Fibroblast of lung (primary cell): ENCODE results near the gene ZNF70. TPM values are rescaled to one million over a fixed set of nuclear protein-coding genes. Genes with fewer than 3 reads are reported as not detected.
A peak's percentile ranks its signal among the peaks of the same experiment; 100 is the strongest.

Experiments
- DNase-seq, 2 donors: peaks; one replicate each; pipeline versions ENCODE4 v3.0.0 to v3.0.0-alpha.2; 2010; ENCODE audit warnings: low read depth in 2 of 2
- H2AFZ ChIP-seq: 2 replicates; pipeline ENCODE4 v1.5.1; 2012; ENCODE audit warnings: low read length, control low read depth, inconsistent platforms
- H3K27ac ChIP-seq: 2 replicates; pipeline ENCODE4 v1.5.1; 2011; ENCODE audit warnings: low read length, control low read depth; ENCODE audit not compliant: insufficient read depth
- H3K27me3 ChIP-seq: 2 replicates; pipeline ENCODE4 v1.5.1; 2011; ENCODE audit warnings: mild to moderate bottlenecking, low read length; ENCODE audit not compliant: control insufficient read depth, insufficient read depth
- H3K36me3 ChIP-seq: 2 replicates; pipeline ENCODE4 v1.5.1; 2011; ENCODE audit warnings: low read length; ENCODE audit not compliant: control insufficient read depth, insufficient read depth
- H3K4me1 ChIP-seq: 2 replicates; pipeline ENCODE4 v1.5.1; 2011; ENCODE audit warnings: low read length; ENCODE audit not compliant: control insufficient read depth, insufficient read depth; ENCODE audit errors: extremely low read depth
- H3K4me2 ChIP-seq: 2 replicates; pipeline ENCODE4 v1.5.1; 2011; ENCODE audit warnings: low read length, control low read depth; ENCODE audit not compliant: insufficient read depth; ENCODE audit errors: extremely low read depth
- H3K4me3 ChIP-seq, 4 experiments: fragments of 200-600 bp in 1 of 4; sonication (generic) in 1 of 4; replicated peaks in 1 of 4; 2 replicates each; pipeline ENCODE4 v1.5.1; 2011 to 2016; ENCODE audit warnings: low read length in 4 of 4, low read depth in 3 of 4, mild to moderate bottlenecking in 3 of 4, control low read depth in 2 of 4, inconsistent platforms in 1 of 4, mixed read lengths in 1 of 4; ENCODE audit not compliant: insufficient read depth in 1 of 4; ENCODE audit errors: control extremely low read depth in 1 of 4
- H3K79me2 ChIP-seq: 2 replicates; pipeline ENCODE4 v1.5.1; 2012; ENCODE audit warnings: mild to moderate bottlenecking, low read length, inconsistent platforms; ENCODE audit not compliant: control insufficient read depth, insufficient read depth
- H3K9ac ChIP-seq: 2 replicates; pipeline ENCODE4 v1.5.1; 2011; ENCODE audit warnings: mild to moderate bottlenecking, low read length, control low read depth; ENCODE audit not compliant: insufficient read depth
- H3K9me3 ChIP-seq: 2 replicates; pipeline ENCODE4 v1.5.1; 2012; ENCODE audit warnings: low read depth, low read length; ENCODE audit not compliant: control insufficient read depth, insufficient read depth
- H4K20me1 ChIP-seq: 2 replicates; pipeline ENCODE4 v1.5.1; 2011; ENCODE audit warnings: low read length; ENCODE audit not compliant: control insufficient read depth, insufficient read depth; ENCODE audit errors: extremely low read depth
- CTCF ChIP-seq, 2 donors: IDR thresholded peaks in 1 of 2; conservative IDR thresholded peaks in 1 of 2; 1 replicate in 1 of 2; 2 replicates in 1 of 2; pipeline ENCODE4 v1.5.1; 2011 to 2012; ENCODE audit warnings: low read length in 2 of 2, control low read depth in 1 of 2, inconsistent platforms in 1 of 2, low read depth in 1 of 2, mild to moderate bottlenecking in 1 of 2
- EZH2 ChIP-seq: IDR thresholded peaks from 2 replicates; pipeline ENCODE4 v1.5.1; 2012; ENCODE audit warnings: low read length, control low read depth, mild to moderate bottlenecking; ENCODE audit errors: missing control alignments
- polyA plus RNA-seq, 2 donors: library from polyadenylated mRNA; depleted of rRNA in 1 of 2; stranded (reverse) in 1 of 2; unstranded in 1 of 2; fragments of >200 nt; gene quantifications; 2 replicates each; pipeline ENCODE4 v1.2.1, GENCODE V29; 2011 to 2012; ENCODE audit warnings: missing spikeins in 1 of 2
- total RNA-seq: library from RNA; depleted of rRNA; stranded (reverse); fragments of >200 nt; gene quantifications from 2 replicates; pipeline ENCODE4 v1.2.1, GENCODE V29; 2014

ZNF70 gene
- total and polyA plus RNA-seq, 2 donors (not counting 1 experiment from before 2014, with no cell fraction given) = 1.2 to 3.1 TPM

GRCh38 chr22:23772649-23773473, 21.9 kb upstream of the ZNF70 start, which contains the start of gene MMP11:
MMP11 (plus strand) TSS chr22:23772849; CDS start chr22:23772871, 22 bp downstream.
- Histone ChIP-seq H3K27me3 (no peaks in the 10 kb centered on the region), H3K9me3 (no peaks in the 10 kb centered on the region), H3K4me3 (peak within 1 kb of the TSS; percentile 27 to 55 (median 41)), H3K4me1 (peaks cover 12% of the 10 kb centered on the region), H3K4me2 (peak within 1 kb of the TSS; percentile 70), H3K27ac (no peak within 1 kb of the TSS), H3K9ac (peak within 1 kb of the TSS; percentile 31), H3K36me3 (no peaks in the 10 kb centered on the region), H4K20me1 (no peaks in the 10 kb centered on the region), H2AFZ (peak within 1 kb of the TSS; percentile 40), H3K79me2 (no peaks in the 10 kb centered on the region)
- TF ChIP-seq EZH2 = peak; percentile 26
- TF ChIP-seq CTCF (conservative IDR thresholded peaks at IDR 0.05 in 1 of 2, IDR thresholded peaks at IDR 0.05 in 1 of 2; ENCODE audit: low read depth in 1 of 2, low read length in 2 of 2) = no peak
- DNase-seq = peak in 1 of 2 donors; percentile 37

- Histone ChIP-seq H3K27ac (no peak overlapping the region), H3K4me2 (peak overlapping the region; percentile 52), H3K4me1 (peaks cover 12% of the 10 kb centered on the region), H2AFZ (peak overlapping the region; percentile 40), H3K9ac (no peak overlapping the region), H3K4me3 (peak overlapping the region in 3 of 4 experiments; percentile 30 to 44 (median 33)), H4K20me1 (no peaks in the 10 kb centered on the region), H3K36me3 (no peaks in the 10 kb centered on the region), H3K79me2 (no peaks in the 10 kb centered on the region), H3K27me3 (no peaks in the 10 kb centered on the region), H3K9me3 (no peaks in the 10 kb centered on the region)
- TF ChIP-seq EZH2 = no peak
- TF ChIP-seq CTCF (conservative IDR thresholded peaks at IDR 0.05 in 1 of 2, IDR thresholded peaks at IDR 0.05 in 1 of 2; ENCODE audit: low read depth in 1 of 2, low read length in 2 of 2) = no peak
- DNase-seq = no peak
Measured at GRCh38 chr22:23772315-23772648, 21.4 kb upstream of the ZNF70 start.

- H3K27me3 ChIP-seq = no peaks in the 10 kb centered on the region
- H3K27ac ChIP-seq = no peak overlapping the region
- no peak overlapping the region for H3K9ac ChIP-seq
- no peaks in the 10 kb centered on the region for H4K20me1 ChIP-seq
- H3K9me3 ChIP-seq = no peaks in the 10 kb centered on the region
- H3K36me3 ChIP-seq = no peaks in the 10 kb centered on the region
- H2AFZ ChIP-seq = no peak overlapping the region
- no peak overlapping the region for H3K4me2 ChIP-seq
- no peak for DNase-seq
- TF ChIP-seq CTCF (conservative IDR thresholded peaks at IDR 0.05 in 1 of 2, IDR thresholded peaks at IDR 0.05 in 1 of 2; ENCODE audit: low read depth in 1 of 2, low read length in 2 of 2) = no peak
- TF ChIP-seq EZH2 = no peak
- H3K4me3 ChIP-seq = no peak overlapping the region
- no peaks in the 10 kb centered on the region for H3K79me2 ChIP-seq
- peaks cover 7% of the 10 kb centered on the region for H3K4me1 ChIP-seq
Measured at GRCh38 chr22:23769321-23769965, 18.5 kb upstream of the ZNF70 start.
